Stimulated activated CD8-positive, alpha-beta memory T cell treated with anti-CD3 and anti-CD28 coated beads, Interleukin-7, amount 100 ng/mL, for 4 hours (primary cell): Measurements from ENCODE around the gene PDXDC1.
"Not testable (repeated sequence)": the region's sequence is repeated elsewhere in the genome, so short reads cannot be mapped to it uniquely, and the experiment has no call there.

Experiments
- DNase-seq, 2 donors: peaks; one replicate each; pipeline ENCODE4 v3.0.0-alpha.2; 2020; ENCODE audit warnings: low read depth in 2 of 2

PDXDC1 gene

DNA sequence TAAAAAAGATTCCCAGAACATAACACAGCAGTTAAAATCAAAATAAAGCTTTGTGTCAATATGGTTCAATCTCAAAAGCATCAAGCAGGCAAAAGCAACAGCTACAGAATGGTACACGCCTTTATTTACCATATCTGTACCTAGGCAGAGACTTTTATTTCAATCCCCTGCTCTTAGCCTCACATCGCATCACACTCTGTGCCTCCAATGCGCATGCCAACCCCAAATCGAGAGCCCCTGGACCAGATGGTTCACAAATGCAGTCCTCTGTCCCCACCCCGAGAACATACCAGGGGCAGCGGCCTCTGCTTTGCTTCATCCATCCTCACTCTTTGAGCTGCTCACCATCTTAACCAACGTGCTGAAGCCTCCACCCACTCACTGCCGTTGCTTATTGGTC is 91.9 kb downstream of the PDXDC1 start:
- DNase-seq = not testable (repeated sequence)

DNA sequence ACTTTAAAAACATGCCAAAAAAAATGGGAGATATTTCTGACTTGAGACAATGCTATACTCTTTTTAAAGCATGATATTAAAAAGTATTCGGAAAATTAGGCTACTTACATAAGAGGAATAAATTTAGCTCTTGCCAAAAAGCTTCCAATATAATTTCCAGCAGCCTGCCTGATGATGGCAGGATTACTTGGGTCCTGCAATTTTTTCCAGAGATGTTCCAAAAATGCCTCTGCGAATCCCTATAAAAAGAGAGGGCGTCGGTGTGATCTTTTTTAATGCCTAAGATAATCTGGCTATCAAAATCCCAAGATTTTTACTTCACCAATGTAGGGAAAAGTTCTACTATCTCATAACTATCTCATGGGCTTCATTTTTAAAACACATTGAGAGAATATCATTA is 96.2 kb downstream of the PDXDC1 start:
- not testable (repeated sequence) for DNase-seq

DNA sequence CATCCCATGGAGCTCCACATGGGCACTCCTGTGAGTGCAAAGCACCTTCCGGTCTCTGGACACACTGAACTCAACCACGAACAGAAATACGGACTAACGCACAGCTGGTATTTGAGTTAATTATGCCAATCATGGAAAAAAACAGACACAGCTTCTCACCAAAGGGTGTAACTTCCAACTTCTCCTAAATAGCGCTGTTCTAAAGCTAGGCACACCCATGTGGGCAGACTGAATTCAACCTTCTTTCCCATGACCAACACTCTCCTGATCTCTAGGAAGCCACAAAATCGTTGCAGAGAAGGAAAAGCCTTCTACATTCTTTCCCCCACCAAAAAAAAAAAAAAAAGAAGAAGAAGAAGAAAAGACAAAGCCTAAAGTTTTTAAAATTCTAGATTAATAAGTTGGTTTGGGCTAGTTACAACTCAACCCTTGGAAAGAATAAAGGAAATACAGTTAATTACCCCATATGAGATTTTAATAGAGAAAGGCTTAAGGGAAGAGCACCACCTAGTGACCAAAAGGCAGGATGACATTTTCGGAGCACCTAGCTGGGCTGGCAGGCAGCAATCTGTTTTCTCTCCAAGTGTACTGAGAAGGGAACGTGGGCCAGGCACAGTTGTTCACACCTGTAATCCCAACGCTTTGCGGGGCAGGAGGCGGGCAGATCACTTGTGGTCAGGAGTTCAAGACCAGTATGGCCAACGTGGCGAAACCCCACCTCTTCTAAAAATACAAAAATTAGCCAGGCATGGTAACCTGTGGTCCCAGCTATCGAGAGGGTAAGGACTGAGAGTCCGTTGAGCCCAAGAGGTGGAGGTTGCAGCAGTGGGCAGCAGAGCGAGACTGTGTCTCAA is 97.3 kb downstream of the PDXDC1 start:
- DNase-seq = not testable (repeated sequence)

DNA sequence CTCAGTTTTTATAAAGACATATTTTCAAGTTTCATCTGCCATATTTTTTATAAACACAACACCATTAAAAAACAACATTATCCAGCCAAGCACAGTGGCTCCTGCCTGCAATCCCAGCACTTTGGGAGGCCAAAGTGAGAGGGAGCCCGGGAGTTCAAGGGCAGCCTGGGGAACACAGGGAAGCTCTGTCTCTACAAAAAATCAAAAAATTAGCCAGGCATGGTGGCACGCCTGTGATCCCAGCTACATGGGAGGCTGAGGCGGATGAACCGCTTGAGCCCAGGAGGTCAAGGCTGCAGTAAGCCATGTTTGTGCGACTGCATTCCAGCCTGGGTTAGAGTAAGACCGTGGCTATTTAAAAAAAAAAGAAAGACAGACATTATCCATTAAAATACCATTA is 98.3 kb downstream of the PDXDC1 start:
- DNase-seq = no peak

DNA sequence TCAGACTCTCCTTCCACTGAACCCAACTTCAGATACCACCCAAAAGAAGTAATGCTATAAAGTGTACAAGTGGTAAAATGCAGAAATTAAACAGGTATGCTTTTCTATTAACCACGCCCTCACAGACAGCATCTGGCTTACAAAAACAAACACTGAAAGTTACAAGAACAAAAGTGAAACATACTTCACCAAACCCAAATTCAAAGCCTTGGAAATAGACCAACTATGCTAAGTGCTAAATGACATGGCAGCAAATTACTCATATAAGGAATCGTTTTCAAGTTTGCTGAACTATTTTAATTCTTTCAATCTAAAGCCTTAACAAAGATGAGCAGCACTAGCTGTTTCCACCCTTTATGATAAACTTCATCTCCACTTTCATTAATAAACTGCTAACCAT is 101.3 kb downstream of the PDXDC1 start:
- not testable (repeated sequence) for DNase-seq

DNA sequence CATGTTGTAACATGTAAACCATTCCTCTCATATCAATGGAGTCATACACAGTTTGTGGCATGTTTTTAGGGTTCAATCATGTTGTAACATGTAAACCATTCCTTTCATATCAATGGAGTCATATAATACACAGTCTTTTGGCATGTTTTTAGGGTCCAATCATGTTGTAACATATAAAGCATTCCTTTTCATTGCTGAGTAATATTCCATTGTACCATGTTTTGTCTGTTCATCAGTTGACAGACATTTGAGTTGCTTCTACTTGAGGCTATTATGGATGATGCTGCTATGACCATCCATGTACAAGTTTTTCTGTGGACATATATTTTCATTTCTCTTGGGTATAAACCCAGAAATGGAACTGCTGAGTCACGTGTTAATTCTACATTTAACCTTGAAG is 106.1 kb downstream of the PDXDC1 start:
- not testable (repeated sequence) for DNase-seq

DNA sequence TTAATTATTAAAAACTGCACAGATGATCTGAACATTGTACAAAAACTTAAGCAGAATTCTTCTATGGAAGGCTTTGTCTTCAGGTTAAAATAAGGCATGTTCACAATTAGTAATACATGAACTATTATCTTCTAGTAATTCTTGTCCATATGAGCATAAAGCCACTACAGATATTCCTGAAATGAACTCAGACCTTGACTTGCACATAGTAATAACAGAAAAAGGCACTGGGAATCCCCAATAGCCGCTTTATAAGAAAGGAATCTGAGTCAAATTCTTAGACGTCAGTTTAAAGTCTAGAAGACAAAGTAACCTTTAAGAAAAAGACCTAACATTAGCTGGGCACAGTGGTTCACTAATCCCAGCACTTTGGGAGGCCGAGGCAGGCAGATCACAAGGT is 108.0 kb downstream of the PDXDC1 start:
- DNase-seq = not testable (repeated sequence)

DNA sequence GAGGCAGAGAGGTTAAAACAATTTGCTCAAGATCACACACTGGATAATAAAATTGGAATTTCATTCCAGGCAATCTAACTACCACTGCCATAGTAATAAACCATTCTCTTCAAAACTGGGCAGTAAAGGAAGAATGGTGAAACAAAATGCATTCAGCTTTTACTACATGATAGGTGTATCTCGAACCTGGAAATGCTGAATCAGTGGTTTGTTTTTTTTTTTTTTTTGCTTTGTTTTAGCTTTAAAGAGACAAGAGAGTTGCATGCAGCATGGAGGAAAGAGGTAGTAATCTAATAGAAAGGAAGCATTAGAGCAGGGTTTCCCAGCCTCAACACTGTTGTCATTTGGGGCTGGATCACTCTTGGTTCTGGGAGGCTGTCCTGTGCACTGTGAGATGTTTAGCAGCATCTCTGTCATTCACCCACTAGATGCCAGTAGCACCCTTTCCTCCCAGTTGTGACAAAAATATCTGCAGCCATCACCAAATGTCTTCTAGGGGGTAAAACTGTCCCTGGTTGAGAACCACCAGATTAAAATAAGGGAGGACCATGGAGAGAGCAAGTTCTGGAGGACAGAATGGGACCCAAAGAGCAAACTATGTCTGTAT is 115.9 kb downstream of the PDXDC1 start:
- not testable (repeated sequence) for DNase-seq

DNA sequence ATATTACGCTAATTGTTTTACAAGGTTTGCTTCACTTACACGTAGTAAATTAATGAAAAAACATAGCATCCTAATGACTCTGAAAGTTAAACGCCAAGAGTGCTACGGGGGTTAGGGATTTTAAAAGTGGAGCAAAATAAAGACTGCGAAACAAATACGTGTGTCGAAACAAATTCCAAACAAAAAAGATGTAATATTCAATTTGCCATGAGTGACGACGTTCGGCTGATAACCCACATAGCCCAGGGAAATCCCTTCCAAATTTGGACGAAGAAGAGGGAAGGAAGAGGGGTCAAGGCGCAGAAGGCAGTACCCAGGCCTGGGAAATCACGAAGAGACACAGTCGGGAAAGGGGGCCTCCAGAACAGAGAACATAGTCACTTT is 118.7 kb downstream of the PDXDC1 start:
- not testable (repeated sequence) for DNase-seq

DNA sequence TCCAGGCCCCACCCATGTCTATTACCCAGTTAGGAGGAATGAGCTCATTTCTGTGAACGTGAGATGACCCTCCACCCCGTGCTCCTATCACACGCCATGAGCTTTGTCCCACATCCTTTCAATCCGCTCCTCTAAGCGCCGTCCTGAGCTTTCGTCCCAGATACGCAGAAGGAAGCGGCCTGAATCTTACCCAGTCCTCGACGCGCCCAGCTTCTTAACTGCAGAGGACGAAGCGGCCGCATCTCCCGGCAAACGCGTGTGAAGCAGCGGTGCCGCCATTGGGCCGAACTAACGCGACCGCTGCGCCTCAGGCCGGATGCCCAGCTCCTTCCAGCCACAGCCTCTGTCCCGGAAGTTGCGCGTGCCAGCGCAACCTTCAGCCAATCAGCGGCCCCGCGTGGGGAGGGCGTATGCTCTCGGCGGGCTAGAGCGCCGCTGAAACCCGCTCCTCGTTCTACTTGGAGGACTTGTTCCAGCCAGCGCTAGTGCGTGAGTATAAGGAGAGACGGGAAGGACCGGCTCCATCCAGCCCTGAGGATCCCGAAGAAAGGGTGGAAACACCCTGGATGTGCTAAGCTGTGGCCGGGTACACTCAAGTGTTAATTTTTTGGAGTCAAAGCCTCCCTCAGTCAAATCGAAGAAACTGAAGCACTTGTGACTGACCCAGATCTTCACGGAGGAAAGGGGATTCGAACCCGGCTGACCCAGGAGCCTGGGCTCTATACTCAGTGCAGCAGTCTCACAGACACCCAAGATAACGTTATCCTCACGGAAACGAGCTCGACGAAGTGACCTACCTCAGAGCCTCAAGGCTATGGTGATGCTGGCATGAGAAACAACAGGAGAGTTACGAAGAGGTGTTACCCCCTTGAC is 119.4 kb downstream of the PDXDC1 start, which contains the start of gene RRN3:
RRN3 (minus strand) TSS at position 318 of the 873 bp plus-strand sequence; CDS start at position 279, 39 bp downstream.
- peak; percentile 69 to 81 for DNase-seq

DNA sequence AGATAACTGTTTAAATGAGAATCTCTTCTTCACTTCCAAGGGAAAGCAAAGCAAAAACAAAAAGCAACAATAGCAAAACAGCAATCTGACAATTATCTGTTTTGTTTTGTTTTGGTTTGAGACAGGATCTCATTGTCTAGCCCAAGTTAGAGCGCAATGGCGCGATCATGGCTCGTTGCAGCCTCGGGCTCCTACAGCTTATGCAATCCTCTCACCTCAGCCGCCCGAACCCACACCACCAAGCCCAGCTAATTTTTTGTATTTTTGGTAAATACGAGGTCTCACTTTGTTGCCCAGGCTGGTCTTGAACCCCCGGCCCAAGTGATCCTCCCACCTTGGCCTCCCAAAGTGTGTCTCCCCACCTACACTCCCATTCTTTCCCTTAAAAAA is 121.8 kb downstream of the PDXDC1 start:
- not testable (repeated sequence) for DNase-seq

DNA sequence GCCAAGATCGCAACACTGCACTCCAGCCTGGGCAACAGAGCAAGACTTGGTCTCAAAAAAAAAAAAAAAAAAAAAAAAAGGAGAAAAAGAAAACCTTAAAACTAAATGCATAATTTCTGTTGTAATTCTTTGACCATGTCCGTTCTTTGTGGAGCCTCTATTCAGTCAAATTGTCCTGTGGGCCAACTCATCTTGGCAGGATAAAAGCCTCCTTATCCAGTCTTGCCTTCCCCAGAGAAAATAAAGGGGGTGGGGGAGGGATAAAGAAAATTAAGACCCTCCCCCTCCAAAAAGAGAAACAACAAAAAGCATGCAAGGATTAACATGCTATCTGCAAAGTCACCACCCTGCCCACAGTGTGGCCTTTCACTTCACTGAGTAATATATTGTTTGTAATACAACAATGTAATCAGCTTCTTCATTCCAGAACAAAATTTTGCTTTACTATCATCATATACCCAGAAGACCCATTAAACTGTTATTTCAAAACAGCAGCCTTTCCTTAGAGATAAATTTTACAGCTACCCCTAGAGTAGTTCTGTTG is 124.6 kb downstream of the PDXDC1 start:
- DNase-seq = not testable (repeated sequence)

DNA sequence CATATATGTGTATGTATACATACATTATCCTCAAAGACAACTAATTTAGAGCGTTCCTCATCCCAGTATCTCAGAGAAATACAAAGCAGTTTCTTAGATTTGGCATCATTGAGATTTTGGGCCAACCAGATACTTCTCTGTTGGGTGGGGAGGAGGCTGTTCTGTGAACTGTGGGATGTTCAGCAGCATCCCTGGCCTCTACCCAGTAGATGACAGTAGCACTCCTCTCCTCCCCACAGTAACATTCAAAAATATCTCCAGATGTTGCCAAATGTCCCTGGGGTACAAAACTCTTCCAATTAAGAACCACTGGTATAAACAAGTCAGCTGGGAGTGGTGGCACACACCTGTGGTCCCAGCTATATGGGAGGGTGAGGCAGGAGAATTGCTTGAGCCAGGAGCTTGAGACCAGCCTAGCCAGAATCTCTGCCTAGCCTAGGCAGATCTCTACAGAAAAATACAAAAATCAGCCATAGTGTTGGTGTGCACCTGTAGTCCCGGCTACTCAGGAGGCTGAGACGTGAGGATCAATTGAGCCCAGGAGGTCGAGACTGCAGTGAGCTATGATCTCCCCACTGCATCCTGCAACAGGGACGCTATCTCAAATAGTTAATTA is 125.7 kb downstream of the PDXDC1 start:
- DNase-seq = not testable (repeated sequence)

DNA sequence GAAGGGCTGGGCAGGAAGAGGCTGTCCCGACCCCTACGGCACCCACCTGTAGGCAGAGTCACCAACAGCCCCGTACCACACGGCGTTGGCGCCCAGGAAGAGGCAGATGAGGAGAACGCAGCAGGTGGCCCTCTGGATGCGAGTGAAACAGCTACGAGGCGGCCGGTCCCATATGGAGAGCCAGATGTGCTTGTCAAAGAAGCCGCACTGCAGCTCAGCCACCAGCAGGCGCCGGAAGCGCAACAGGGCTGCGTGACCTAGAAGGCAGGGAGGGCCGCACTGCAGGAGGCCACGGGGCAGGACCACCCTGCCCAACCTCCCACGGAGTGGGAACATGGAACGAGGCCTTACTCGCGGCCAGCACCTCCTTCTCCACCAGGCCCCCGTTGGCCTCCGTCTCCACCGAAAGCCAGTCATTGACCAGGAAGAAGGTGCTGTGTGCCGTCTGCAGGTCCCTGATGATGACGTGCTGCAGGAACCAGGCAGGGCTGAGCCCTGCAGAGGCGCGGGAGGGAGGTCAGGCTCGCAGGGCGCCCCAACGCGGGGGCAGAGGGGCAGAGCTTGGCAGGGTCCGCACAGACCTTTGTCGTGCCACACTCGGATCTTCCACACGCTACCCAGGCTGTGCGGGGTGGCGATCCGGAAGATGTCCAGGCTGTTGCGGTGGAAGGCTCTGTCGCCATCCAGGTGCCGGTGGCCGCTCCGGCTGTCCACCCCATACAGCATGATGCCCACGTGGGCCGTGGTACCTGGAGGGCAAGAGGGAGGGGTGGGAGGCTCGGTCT is 153.0 kb downstream of the PDXDC1 start:
- DNase-seq = not testable (repeated sequence)

DNA sequence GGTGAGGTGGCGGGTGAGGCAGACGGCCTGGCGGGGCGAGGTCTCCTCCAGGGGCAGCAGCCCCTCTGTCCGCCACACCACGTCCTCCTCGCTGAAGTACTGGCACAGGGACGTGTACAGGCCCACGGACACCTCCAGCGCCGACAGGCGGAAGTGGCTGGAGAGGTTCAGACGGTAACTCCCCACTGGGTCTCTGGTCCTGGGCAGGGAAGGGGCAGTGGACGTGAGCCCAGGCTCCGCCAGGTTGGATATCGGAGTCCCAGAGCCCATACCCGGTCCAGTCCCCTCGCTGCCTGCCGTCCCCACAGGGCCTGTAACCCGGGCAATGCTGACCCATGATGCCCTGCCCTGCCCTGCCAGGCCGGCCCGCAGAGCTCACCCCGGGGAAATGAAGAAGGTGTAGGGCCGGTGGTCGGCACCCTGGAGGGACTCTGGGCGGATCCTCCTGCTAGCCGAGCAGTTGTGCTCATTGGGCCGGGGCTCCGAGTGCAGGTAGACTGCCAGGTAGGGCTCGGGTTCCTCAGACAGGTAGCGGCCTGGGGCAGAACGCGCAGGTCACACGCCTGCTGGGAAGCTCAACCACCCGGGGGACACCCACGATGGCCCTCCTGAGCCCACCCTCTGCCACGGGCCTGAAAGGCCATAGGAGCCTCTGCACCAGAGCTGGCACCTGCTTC is 155.6 kb downstream of the PDXDC1 start:
- not testable (repeated sequence) for DNase-seq

DNA sequence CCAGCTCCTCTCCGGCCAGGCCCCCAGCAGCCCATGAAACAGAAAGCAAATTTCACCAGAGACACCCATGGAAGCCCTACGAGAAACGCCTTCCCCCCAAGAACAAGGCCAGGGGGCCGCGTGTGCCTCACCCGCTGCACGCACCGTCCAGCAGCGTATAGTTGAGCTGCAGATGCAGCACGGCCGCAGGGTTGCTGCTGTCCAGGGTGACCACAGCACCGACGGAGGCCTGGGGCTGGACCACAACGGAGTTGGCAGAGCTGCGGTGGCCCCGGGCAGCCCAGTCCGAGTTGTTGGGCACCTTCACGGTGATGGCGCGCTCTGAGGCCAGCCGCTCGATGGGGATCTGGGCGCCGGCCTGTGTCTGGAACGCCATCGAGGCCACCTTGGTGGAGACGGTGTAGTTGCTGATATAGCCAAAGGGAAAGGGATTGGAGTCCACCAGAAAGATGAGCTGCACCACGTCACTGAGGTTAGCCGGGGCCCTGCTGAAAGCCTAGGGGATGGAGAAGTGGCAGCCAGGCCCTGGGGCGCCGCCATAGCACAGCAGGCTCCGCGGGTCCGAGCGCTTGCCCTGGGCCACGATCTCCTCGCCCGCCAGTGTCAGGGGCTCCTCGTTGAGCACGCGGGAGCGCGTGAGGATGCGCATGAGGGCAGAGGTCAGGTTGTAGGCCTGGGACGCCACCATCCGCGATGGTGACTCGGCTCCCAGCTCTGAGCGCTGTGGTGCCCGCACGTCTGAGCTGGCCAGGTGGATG is 156.3 kb downstream of the PDXDC1 start:
- DNase-seq = not testable (repeated sequence)

DNA sequence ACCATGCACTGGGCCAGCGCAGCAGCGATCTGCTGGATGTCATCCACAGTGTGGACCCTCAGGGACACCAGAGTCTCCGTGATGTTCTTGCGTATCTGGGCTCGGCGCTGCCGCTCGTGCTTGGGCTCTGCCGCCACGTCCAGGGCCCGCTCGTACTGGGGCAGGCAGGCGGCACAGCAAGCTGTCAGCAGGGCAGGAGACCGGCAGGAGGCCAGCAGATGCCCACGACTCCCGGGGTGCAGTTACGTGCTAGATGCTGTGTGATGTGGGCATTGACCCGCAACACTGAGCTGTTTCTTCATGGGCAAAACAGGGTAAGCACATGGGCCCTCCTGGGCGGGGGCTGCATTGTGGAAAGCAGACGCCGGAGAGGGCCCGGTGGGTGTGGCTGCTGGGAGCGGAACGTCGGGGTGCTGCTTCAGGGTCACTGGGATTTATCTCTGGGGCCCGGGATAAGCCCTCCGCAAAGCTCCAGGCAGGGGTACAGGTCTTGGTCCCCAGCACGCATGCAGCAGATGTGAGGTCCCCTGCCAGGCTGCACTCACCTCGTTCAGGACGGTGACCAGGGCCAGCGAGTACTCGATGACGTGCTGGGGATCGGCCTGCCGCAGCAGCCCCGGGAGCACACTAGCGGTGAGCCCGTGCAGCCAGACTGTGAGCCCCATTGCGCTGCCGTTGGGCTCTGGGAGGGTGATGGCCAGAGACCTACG is 158.0 kb downstream of the PDXDC1 start:
- not testable (repeated sequence) for DNase-seq

DNA sequence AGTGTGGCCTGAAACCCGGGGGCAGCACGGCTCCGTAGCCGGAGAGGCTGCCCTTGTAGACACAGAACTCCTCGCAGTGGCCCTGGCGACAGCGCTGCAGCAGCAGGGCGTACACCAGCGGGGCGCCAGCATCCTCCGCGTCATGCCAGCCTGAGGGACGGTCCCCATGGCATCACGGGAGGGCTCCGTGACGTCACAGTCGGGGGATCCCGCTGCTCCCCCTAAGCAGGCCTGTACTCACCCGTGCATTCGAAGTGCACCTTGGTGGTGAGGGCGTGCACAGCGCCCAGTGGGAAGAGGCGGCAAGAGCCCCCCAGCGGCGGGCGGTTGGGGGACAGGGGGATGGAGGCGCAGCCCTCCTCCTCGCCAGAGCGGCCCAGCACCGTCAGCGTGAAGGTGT is 158.7 kb downstream of the PDXDC1 start:
- DNase-seq = not testable (repeated sequence)
